IPS-NIHi11 (cell line): Measurements from ENCODE around the gene SCGB2B2.
A peak's percentile ranks its signal among the peaks of the same experiment; 100 is the strongest.
"Not testable (repeated sequence)": the region's sequence is repeated elsewhere in the genome, so short reads cannot be mapped to it uniquely, and the experiment has no call there.

Source experiments
- DNase-seq: peaks from one replicate; pipeline ENCODE4 v3.0.0; 2012; ENCODE audit warnings: mixed read lengths, low spot score

The SCGB2B2 gene

DNA sequence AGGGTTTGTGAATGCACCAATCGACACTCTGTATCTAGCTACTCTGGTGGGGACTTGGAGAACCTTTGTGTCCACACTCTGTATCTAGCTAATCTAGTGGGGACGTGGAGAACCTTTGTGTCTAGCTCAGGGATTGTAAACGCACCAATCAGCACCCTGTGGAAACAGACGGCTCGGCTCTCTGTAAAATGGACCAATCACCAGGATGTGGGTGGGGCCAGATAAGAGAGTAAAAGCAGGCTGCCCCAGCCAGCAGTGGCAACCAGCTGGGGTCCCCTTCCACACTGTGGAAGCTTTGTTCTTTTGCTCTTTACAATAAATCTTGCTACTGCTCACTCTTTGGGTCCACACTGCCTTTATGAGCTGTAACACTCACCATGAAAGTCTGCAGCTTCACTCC lies 8.3 kb downstream of the SCGB2B2 start:
- not testable (repeated sequence) for DNase-seq

- DNase-seq, result not testable (repeated sequence)
Observed at GRCh38 chr19:34668077-34668689, 8.8 kb downstream of the SCGB2B2 start.

DNA sequence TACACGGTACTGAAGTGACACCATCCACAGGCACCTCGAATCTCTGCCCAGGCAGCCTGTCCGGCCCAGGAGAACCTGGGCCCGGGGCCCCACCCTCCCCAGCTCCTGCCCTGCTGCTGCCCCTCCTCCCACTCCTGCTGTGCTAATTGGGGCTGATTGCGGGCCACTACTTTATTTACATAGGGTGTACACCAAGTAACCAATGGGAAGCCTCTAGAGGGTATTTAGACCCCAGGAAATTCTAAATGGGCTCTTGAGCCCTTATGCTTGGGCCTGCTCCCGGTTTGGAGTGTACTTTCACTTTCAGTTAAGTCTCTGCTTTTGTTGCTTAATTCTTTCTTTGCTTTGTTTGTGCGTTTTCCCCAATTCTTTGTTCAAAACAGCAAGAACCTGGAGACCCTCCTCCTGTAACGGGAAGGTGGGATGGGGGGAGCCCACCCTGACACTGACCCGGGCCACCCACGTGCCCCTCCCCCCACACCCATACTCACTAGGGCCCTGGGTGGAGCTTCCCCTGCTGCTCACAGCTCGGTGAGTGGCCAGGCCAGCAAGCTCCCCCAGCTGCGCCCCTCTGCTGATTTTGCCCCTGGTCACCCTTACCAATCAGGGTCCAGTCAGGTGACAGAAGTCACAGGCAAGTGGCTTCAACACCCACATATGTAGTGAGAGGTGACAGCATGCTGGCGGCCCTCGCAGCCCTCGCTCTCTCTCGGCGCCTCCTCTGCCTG lies 9.4 kb downstream of the SCGB2B2 start:
- DNase-seq, result no peak

GRCh38 chr19:34666958-34667265 lies 10.0 kb downstream of the SCGB2B2 start:
- DNase-seq, result no peak

DNA sequence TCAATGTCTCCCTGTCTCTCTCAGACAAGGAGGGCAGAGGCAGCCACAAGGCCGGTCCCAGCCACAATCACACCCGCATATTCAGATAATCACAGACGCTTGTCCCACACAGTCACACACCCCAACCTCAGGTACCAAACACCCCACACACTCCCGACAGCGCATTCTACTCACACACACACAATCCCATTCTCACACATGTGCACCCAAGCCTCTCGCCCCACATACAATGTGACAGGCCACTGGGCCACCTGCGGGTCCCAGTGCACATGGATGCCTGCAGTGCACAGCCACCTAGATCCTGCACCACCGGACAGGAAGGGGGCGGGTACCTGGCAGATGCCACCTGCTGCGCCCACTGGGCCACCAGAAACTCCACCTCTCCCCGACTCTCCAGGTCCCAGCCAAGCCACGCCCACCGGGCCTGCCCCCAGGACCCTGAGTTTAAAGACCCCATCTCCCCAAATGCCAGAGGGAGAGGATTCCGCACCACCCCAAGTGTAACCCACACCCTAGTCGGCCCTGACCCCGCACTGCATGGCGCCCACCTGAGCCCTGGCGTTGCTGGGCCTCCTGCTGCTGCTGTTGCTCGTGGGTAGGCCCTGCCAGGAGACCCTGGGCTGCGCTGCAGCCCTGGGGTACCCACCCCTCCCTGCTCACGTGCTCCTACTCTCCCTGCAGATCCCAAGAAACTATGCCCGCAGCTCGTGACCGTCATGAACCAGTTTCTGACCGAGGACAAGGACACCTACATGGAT lies 10.6 kb downstream of the SCGB2B2 start:
- DNase-seq, result no peak

DNA sequence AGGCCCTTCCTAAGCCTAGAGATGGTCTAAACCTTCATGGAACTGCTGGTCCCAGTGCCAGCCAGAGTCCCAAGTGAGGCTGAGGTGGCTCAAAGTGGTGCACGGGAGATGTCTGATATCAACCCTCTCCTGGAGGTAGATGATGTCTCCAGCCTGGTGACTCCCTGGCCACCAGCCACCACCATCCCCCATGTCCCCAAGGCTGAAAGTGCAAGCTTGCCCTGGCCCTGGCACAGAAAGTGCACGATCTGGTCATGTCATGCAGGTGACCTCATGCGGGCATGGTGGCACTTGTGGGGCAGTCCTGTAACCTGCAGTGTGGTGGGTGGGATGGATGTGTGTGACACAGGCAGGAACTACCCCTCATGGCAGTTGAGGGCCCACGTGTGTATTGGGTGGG lies 11.7 kb downstream of the SCGB2B2 start:
- not testable (repeated sequence) for DNase-seq

DNA sequence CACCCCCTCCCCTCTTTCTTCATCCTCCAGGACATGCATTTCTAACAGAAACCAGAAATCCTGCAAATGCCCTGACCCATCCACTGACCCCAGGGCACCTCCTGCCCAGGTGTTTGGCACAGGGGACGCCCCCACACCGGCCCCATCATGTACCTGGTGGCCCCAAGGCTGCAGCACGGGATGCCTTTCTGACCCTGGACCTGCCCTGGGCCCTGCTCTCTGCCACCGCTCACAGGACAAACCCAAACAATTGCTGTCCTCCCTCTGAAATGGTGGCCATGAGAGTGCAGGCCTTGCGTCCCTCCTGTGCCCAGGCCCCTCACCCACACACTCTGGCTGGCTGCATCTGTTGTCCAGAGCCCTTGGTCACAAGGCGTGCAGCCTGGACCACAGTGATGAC lies 12.1 kb downstream of the SCGB2B2 start:
- DNase-seq, result no peak

DNA sequence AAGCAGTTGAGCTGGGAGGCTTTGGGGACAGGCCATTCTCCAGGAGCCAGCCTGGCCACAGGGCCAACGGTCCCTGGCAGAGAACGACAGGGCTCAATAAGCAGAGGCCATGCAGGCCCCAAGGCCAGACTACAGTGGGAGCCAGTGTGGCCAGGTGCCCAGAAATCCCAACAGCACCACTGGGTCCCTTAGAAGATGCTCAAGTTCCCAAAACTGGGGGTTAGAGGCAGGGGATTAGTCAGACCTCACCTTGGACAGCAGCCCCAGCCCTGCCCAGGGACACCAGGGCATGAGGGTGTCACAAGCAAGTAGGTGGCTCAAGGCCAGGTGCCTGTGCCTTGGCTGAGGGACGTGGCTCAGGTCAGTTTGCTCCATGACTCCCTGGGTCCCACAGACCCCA lies 12.8 kb downstream of the SCGB2B2 start:
- no peak for DNase-seq

DNA sequence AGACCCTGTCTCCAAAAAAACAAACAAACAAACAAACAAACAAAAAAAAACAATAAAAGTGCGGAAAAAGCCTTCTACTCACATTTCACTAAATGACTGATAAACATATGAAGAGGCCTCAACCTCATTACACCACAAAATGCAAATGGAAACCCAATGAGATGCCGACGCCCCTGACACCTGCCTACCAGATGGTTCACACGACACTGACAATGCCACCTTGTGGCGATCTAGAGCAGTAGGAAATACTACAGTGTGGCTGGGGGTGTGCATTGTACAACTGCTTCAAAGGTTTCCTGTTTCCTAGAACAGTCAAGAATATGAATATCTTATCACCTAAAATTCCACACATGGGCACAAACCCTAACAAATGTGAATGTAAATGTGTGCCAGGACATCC lies 14.0 kb downstream of the SCGB2B2 start:
- peak; percentile 35 for DNase-seq

DNA sequence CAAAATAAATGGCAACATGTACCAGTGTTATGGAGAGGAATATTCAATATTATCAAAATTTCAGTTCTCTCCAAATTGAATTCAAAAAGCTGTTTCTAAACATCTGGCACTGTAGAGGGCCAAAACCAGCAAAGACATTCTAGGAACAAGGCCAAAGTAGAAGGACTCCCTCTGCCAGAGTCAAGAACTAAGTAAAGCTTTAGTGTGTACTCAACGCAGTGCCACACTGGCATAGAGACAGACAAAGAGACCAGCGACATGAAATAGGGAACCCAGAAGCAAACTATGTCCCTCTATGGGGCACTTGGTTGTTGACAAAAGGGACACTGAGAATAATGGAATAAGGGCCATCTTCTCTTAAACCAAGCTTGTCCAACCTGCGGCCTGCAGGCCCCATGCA lies 15.6 kb downstream of the SCGB2B2 start:
- DNase-seq, result no peak

DNA sequence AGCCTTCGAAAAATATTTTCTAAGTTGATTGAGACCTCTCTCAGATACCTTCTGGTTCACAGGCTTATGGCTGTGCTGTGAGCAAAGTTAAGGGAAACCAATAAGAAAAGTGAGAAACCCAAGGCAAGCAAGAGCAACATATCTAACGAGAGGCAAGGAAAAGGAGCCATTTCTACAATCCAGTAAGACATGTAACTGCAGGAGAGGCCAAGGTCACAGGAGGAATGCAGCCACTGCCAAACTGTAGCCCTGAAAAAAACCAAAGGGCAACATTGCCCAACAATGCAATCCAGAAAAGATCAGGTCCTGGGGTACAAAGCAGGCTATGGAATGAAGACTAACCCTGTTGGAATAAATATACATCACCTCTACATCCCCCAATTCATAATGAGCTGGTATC lies 21.3 kb downstream of the SCGB2B2 start:
- DNase-seq, result no peak

DNA sequence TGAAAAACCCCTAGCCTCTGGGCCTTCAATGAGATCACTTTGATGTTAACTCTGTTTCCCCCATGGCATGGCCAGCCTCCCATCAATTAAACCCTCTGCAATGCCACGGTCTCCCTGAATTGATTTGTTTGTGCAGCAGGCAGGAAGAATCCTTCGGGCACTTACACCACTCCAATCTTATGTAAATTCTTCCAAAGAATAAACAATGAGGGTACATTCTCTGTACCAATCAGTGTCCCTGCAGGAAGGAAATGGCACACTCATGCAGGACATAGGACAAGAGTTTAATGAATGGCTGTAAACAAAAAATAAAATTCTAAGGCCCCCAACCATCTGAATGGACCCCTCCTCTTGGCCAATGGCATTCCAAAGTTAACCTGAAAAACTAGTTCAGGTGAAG lies 22.2 kb downstream of the SCGB2B2 start:
- no peak for DNase-seq

GRCh38 chr19:34651747-34652146 lies 25.2 kb downstream of the SCGB2B2 start:
- no peak for DNase-seq

DNA sequence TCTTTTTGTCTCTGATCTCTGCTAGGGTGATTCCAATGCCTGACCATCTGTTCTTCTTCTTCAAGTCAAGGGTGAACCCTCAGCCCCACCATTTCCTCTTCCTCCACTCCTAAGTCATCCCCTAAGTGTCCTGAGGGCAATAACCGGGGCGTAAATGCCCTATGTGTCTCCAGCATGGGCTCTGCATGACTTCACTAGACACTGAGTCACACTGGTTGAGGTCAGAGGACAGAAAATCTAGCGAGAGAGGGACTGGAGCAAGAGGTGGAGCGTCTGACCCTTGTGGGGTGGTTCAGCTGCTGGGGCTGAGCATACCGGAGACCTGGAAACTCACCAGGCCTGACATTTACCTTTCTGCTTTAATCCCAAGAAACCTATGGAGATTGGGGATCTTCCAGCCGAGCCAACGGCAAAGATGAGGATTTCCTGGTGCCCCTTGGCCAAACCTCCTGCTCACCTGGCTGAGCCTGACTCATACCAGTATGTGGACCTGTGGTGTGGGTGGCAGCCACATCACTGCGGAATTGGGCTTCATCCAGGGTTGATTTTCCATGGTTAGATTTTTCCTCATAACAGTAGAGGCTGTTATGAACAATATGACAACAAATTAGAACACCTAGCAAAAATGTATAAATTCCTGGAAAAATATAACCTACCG lies 26.9 kb downstream of the SCGB2B2 start:
- DNase-seq, result no peak

DNA sequence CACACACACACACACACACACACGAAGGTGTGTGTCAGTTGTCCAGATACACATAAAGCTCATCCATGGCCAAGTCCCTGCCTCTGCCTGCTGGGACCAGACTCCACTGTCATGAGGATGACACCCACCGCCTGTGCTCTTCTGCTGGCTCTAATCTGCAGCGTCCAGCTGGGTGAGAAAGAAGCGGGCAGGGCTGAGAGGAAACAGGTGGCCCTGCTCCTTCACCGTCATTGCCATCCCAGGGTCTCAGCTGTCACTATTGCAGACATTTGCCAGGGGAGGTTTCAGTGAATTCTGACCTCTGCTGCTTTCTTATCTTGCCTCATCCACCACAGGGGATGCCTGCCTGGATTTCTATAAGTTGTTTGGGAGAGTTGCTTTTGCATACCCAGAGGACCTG lies 31.4 kb downstream of the SCGB2B2 start:
- DNase-seq, result no peak

- DNase-seq, result no peak
Observed at GRCh38 chr19:34644991-34645461, 31.9 kb downstream of the SCGB2B2 start.

GRCh38 chr19:34642241-34642640 lies 34.7 kb downstream of the SCGB2B2 start:
- no peak for DNase-seq

GRCh38 chr19:34639491-34640085 lies 37.4 kb downstream of the SCGB2B2 start:
- DNase-seq, result peak; percentile 42

DNA sequence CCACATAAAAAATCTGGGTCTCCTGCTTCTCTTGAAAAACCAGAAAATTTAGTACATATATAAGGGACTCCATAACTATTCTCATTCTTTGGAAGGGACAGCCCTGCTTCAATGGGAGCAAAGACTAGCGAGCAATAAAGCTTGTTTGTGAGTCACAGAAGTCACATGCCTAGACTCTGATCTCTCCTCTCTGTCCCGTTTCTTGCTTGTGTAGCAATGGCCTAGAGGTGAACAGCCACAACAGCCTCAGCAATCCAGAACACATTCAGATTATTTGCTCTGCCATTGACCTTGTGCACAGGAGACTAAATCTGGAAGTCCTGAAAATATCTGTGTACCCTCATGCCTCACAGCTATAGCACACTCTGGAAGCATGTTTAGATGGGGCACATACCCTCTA lies 43.2 kb downstream of the SCGB2B2 start:
- DNase-seq, result no peak
